Embryonic facial prominence (tissue), 1 donor: ENCODE measurements around the gene ETV6.

Experiments
- DNase-seq: peaks from one replicate; pipeline ENCODE4 v3.0.0-alpha.2; 2016; ENCODE audit errors: extremely low spot score

Gene ETV6

DNA sequence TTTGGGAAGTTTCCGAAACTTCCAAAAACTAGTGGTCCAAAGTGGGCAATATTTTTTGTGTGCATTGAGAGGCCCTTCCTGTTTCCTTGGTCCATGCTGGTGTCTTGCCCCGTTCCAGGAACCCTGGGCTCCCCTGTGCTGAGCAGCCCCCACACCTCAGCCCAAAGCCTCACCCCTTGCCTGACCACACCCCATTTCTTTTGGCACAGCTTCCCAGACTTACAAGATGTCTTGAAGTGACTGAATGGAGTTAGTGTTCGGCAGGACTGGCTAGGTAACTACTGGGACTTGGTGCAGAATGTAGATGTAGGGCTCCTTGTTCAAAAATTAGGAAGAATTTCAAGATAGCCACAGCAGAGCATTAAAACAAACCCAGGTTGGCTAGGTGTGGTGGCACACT lies 68.6 kb downstream of the ETV6 start:
- no peak for DNase-seq

DNA sequence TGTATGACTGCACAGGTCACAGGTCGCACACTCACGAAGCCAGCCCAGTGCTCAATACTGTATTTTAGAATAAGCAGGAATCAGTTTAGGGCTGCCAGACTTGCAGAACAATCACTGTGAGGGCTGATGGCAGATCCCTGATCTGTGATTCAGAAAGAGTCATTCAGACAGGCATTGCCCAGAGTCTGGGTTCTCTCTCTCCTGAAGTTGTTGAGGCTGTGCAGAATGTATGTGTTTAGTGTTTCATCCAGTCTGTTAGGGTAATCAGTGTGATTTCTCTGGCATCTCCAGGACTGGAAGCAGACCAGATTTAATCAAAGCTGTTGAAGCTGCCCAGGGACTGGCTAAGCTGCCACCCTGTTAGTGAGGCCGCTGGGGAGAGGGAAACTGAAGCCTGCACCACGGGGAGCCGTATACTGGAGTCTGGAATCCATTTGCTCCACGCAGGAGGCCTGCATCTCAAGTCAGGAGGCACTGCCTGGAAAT lies 69.3 kb downstream of the ETV6 start:
- DNase-seq: no peak

DNA sequence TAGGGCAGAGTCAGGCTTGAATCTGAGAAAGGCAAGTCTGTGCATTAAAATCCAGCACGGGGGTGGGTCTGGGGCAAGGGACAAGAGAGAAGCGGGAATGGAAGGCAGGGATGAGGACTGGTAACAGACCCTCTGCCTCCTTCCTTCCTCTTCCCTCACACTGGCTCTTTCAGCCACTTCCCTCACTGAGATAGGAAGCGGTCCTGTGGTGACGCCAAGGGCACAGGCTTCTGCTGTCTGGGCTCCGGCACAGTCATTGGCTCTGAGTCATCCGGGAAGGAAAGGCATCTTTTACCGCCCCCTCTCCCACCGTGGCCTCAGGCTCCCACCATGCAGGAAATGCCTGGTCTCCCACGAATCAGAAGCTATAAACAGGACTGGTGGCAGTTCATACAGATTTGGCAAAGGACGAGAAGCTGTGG lies 70.2 kb downstream of the ETV6 start:
- no peak for DNase-seq

DNA sequence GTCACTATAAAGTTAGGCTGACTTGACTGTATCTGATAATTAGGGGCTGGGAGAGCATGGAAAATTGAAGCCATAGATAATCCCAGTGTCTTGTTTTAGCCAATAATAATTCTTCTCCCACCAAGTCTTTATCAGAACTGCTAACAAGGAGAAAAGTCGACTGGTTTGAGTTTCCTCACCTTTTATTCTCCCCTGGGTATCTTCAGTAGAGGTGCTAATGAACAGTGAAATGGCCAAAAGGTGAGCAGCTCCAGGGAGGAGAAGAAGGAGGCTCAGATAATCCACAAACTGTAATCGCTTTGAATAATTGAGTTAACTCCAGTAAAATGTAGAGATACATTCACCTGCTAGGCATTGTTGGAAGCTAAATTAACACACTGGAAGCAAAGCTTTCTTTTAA lies 72.6 kb downstream of the ETV6 start:
- no peak for DNase-seq

DNA sequence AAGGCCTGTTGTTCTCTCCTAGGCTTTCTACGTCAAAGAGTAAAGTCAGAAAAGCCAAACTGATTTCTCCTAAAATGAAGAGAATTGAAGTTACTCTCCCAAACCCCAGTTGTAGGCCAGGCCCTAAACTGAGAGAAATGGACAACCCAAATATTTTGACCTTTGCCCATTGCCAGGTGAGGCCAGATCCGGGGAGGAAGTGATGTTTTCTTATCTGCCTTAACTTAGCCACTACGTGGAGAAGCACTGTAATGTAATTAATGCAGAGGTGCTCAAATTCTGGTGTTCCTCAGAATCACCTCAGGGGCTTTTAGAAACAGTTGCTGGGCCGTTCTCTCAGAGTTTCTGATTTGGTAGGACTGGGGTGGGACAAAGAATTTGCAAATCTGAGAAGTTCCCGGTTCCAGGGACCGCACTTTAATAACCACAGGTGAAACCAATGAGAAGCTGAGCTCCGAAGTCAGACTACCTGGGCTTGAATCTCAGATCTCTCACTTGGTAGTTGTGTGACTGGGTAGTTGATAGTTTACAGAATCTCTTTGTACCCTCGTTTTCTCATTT lies 73.2 kb downstream of the ETV6 start:
- DNase-seq: no peak

DNA sequence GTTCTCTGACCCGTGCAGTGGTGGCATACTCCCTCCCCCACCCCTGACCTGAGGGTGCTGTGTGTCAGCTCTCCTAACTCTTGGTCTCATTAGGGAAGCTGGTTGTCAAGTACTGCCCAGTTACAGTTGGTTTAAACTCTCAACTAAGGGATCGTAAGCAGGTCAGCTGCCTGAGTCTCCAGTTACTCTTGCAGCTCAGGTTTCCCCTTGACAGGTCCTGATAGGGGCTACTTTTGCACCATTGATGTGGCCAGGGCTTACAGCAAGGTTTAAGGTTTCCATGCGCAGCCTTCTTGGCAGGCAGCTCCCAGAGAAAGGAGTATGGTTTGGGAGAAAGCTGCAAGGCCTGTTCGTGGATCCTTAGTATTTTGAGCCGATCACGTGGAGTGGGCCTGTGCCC lies 74.5 kb downstream of the ETV6 start:
- DNase-seq: no peak

DNA sequence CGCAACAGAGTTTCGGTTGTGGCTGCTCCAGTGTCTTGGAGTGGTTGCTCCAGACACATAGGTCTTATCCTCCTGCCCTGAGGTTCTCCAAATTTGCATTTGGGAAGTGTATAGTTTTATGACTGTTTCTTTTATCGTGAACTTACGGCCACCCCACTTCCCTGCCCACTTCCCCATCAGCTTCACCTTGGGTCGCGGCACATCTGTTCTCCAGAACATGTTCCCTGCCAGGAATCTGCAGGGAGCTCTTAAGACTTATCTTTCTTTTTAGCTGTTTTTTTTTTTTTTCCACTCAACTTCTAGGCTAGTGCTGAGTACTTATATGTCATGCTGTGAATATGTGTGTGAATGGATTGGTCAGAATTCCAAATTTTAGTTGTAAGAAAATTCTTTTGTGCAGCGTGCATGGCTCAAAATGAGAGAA lies 75.4 kb downstream of the ETV6 start:
- no peak for DNase-seq

DNA sequence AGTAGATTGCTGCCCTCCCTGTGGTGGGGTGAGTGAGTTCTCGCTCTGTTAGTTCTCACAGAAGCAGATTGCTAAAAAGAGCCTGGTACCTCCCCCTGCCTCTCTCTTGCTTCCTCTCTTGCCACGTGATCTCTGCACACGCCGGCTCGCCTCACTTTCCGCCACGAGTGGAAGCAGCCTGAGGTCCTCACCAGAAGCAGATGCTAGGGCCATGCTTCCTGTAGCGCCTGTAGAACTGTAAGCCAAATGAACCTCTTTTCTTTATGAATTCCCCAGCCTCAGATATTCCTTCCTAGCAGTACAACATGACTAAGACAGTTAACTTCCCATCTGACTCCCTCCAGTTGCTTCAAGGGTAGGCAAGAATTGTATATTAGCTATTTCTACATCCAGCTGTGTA lies 76.2 kb downstream of the ETV6 start:
- no peak for DNase-seq

DNA sequence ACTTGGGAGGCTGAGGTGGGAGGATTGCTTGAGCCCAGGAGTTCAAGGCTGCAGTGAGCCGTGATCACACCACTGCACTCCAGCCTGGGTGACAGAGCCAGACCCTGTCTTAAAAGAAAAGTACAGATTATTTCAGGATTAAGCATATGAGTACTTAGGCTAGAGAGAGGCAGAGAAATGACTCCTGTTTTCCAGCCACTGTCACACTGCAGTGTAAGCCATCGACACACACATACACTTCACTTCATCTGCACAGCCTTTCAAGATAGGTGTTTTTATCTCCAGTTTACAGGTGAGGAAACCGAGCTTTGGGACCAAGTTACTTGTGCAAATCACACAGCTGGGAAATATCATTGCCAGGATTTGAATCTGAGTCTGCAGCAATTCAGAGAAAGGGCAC lies 77.2 kb downstream of the ETV6 start:
- no peak for DNase-seq

DNA sequence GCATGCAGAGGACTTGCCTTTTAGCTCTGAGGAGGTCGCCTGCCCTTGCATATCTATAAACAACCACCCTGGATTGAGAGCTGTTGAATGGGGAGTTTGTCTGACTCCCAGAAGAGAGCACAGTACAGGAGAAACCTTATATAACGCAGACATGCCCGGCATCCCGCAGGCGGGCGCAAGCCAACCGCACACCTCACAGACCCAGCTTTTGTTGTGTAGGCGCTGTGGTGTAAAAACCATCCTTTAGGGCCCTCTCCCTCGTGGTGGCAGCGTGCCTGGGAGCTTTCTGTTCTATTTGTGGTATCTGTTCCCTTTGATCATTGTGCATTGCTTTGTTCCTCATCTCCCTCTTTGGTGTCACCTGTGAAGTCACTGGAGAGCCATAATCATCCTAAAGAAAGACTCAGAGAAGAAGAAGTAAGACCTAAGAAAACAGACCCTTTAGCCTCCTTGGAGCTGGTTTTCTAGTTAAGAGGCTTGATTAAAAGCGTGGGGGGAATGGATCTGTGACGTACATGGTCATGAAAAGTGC lies 77.7 kb downstream of the ETV6 start:
- DNase-seq: no peak

DNA sequence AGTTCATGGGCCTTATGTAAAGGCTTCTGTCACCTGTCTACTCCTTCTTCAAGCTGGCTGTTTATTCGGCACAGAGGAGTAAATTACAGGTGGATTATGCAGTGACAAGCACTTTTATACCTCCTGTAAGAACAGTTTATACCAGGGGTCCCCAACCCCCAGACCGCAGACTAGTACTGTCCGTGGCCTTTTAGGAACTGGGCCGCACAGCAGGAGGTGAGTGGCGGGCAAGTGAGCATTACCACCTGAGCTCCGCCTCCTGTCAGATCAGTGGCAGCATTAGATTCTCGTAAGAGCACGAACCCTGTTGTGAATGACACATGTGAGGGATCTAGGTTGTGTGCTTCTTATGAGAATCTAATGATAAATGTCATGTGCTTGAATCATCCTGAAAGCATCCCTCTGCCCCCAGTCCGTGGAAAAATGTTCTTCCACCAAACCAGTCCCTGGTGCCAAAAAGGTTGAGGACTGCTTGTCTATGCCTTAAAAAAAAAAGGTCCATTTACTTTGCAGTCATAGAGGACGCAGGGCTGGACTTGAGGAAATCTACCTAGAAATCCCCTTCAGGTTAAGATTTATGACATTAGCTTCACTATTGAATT lies 78.8 kb downstream of the ETV6 start:
- no peak for DNase-seq

DNA sequence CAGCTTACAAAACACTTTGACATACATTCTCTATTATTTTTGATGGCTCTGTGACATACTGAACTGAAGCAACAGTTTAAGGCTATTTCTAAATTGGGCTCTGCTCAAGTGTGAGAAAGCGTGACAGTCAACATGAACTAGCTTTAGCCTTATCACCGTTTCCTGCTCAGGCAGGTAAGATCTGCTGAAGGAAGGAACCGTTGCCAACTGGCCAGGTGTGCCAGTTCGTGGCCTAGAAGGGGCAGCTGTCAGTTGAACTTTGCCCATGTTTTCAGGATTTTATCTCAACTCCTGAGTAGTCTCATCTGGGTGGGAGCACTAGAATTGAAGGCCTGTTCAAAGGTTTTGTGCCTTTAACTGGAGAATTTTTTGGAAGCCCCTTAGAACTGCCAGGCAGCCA lies 79.5 kb downstream of the ETV6 start:
- DNase-seq: no peak

DNA sequence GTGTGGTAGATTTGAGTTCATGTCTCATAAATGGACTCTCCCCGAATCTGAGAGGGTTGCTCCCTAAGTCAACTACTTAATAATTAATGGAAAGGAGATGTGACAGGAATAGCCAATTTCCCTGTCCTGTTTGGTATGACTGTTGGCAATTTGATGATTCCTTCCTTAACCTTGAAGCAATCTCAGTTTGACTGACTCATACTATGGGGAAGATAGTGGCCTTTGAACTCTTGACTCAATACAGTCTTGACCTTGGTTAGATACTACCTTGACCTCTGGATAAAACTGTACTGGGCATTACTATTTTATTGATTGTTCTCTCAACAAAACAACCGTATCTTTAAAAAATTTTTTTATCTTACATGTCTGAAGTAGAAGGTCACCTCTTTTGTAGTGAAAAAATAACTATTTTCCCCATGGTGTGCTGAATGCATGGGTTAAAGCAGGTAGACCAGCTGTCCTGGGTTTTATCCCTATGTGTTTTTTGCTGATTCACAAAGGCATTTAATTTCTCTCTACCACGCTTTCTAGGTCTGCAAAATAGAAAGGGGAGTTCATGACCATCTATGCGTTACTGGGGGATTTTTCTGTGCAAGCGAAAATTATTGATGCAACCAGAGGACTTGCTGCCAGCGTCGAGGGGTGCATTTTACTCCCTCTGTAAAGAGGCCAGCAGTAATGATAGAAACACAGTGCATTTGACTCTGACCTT lies 80.1 kb downstream of the ETV6 start:
- no peak for DNase-seq

DNA sequence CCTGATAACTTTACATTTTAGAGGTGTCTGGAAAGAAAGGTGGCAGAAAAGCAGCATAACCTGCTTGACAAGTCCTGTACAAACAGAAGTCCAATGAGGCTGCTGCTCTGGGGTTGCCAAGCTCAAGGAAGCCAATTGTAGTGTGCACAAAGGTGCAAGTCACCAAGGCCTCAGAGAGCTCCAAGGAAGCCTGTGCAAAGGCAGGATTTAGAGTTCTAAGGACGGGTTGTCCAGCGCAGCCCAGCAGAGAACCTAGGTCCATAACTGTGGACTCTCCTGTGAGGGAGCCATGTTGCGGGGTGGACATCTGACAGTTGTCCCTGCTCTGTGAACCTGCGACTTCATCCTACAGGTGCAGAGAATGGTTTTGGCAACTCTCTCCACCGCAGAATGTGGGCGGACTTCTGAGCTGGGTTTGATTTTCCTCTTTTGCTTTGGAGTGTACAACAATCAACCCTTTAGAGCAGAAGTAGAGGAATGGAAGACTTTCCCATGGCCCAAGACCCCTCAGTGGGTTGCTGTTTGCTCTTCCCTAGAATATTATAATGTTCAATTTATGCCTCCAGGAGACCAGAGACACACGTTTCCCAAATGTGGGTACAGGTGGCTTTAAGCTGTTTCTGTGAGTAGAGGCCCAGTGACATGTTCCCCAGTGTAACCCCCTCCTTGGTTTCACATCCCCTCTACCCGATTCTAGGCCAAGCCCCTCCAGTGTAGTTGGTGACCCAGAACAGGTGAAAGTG lies 81.0 kb downstream of the ETV6 start:
- DNase-seq: no peak

DNA sequence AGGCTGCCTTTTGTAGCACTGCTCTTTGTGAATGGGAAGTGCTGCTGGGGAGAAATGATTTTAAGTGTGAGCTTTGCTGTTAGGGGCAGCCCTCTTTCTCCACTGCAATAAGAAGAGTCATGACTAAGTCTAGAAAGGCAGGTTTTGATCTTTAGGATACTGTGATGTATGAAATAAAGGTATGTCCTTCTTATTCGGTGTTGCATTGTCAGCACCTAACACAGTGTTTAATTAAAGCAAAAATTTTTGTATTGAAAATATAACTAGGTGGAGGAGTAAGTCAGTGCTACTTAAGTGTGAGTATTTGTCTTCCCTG lies 81.5 kb downstream of the ETV6 start:
- DNase-seq: no peak

DNA sequence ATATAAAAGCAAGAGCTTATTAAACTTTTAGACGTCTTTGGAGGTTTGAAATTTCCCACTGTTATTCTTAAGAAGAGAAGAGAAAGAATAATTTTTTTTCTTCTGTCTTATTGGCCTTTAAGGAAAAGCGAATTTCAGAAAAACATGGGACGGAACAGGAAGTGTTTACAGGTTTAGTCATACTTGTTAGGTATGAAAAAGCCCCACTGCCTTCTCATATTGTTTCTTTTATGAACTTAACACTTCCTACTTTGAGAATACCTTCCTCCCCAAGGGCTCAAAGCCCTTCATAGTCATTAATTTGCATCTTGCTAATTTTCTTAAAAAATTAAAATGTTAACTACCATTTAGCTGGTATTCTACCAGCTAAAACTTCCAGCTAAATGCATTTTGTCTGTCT lies 82.0 kb downstream of the ETV6 start:
- no peak for DNase-seq

DNA sequence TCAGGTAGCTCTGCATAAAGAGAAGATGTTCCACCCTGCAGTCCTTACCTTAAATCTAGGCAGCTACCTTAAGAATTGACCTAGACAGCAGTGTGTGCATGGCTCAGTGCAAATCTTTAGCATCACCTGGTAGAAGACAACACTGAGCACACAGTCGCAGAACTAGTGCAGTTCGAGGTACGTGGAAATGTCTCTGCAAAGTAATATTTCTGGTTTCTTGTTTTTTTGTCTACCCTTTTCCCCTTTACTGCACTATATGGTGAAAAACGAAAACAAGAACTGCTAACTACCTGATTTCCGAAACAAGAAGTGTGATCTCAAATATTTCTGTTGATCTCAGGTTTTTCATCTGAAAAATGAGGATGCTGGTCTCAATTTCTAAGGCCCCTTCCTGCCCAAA lies 82.5 kb downstream of the ETV6 start:
- no peak for DNase-seq

DNA sequence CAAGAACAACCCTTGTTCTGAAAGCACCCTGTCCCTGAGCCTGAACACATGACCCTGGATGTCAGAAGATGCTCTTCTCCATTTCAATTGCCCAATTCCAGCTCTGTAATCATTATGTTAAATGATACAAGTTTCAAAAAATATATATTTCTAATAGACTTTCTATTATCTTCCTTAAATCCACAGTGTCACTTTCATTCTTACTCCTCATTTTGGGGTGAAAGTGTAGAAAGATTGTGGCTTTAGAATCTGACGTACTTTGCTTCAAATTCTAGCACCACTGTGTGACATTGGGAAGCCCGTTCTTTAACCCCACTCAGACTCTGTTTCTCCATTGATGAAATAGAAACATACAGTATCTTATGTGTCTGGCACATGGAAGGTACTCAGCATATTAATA lies 83.2 kb downstream of the ETV6 start:
- no peak for DNase-seq

DNA sequence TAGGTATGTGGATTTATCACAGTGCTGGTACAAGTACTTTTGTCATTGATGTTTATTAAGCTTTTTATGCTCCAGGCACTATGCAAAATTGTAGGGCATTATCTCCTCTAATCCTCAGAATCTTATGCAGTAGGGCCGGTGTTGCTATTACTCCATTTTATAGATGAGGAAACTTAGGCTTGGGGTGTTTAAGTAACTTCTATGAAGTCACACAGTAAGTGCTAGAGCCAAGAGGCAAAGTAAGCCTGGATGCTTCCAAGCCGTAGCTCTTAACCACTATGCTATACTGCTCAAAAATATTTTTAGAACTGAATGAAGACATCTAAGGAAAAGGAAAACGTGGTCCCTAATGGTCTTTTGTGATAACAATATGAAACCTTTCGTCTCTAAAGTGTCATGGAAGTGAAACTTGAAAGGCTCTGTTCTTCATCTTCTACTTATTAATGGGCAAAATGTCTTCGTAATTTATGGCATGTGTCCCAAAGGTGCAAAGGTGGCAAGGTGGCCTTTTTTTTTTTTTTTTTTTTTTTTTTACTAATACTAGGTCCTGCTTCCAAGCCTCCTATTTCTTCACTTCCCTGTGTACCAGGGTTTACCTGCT lies 85.2 kb downstream of the ETV6 start:
- no peak for DNase-seq

DNA sequence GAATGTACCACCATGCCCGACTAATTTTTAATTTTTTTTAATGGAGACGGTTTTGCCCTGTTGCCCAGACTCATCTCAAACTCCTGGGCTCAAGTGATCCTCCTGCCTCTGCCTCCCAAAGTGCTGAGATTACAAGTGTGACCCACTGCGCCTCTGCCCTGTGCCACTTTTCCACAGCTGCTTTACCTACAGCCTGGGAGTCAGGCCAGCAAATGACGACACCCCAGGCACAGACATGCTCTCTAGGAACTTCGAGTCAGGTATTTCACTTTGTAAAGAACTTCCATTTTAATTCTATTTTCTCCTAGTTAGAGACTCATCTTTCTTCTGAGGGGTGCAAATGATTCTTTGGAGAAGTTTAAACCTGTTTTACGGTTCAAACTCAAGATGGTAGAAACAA lies 89.0 kb downstream of the ETV6 start:
- DNase-seq: no peak

DNA sequence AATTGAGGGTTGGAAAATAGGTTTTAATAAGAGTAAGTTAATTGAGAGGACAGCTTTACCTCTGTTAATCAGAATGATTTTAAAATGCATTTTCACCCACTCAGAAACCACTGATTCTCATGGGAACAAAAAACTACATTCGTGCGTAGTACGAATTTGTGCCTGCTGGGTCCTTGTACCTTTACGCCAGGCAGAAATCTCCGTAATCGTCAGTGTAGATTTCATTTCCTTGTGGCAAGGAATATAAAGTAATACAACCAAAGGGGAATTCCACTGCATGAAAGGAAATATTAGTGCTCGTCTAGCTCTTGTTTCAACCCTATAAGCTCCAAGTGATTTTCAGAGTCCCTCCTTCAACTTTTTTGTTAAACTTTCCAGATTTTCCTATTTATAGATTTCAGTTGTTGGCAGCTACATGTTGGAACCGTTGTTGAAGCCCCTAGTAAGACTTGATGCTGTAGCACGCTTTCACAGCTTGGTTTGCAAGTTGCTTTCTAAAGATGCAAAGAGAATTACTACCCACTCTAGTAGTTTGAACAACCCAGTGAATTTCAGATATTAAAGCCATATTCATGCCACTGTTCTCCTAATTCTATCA lies 90.6 kb downstream of the ETV6 start:
- DNase-seq: no peak
